Activated gamma-delta T cell treated with anti-CD3 and anti-CD28 coated beads, Interleukin-2, amount 50 U/mL, for 16 hours (primary cell): Measurements from ENCODE around the gene TERT.

ENCODE experiments used
- DNase-seq: peaks from one replicate; pipeline ENCODE4 v3.0.0-alpha.2; 2020; ENCODE audit warnings: low read depth

TERT gene

GRCh38 chr5:1219098-1219767 is 75.6 kb downstream of the TERT start:
- no peak for DNase-seq

GRCh38 chr5:1218351-1219080 is 76.4 kb downstream of the TERT start:
- DNase-seq = no peak

GRCh38 chr5:1217596-1218206 is 77.2 kb downstream of the TERT start:
- DNase-seq = no peak

- no peak for DNase-seq
Measured at GRCh38 chr5:1216918-1217295, 78.0 kb downstream of the TERT start.

- DNase-seq = no peak
Measured at GRCh38 chr5:1216211-1216917, 78.5 kb downstream of the TERT start.

- DNase-seq = no peak
Measured at GRCh38 chr5:1215320-1216096, 79.4 kb downstream of the TERT start.

GRCh38 chr5:1214936-1215220 is 80.0 kb downstream of the TERT start:
- DNase-seq = no peak

GRCh38 chr5:1214163-1214935 is 80.5 kb downstream of the TERT start:
- no peak for DNase-seq

GRCh38 chr5:1213508-1214162 is 81.2 kb downstream of the TERT start:
- no peak for DNase-seq

- no peak for DNase-seq
Measured at GRCh38 chr5:1212881-1213280, 82.0 kb downstream of the TERT start.

GRCh38 chr5:1212271-1212670 is 82.6 kb downstream of the TERT start:
- DNase-seq = no peak

- no peak for DNase-seq
Measured at GRCh38 chr5:1211701-1212100, 83.2 kb downstream of the TERT start.

- DNase-seq = no peak
Measured at GRCh38 chr5:1210832-1211251, 84.0 kb downstream of the TERT start.

- DNase-seq = no peak
Measured at GRCh38 chr5:1209896-1210776, 84.7 kb downstream of the TERT start.

- no peak for DNase-seq
Measured at GRCh38 chr5:1209489-1209852, 85.4 kb downstream of the TERT start.

- DNase-seq = no peak
Measured at GRCh38 chr5:1208743-1209488, 86.0 kb downstream of the TERT start.

GRCh38 chr5:1208221-1208742 is 86.6 kb downstream of the TERT start:
- DNase-seq = no peak

- DNase-seq = no peak
Measured at GRCh38 chr5:1207555-1207954, 87.3 kb downstream of the TERT start.
